ENCODE measurements around the gene LRMDA. TPM values are rescaled to one million over a fixed set of nuclear protein-coding genes. Genes with fewer than 3 reads are reported as not detected.

The LRMDA gene
- total RNA-seq, 4 donors from 2014 or later, result 9.8 to 18.6 (median 15.8) TPM

DNA sequence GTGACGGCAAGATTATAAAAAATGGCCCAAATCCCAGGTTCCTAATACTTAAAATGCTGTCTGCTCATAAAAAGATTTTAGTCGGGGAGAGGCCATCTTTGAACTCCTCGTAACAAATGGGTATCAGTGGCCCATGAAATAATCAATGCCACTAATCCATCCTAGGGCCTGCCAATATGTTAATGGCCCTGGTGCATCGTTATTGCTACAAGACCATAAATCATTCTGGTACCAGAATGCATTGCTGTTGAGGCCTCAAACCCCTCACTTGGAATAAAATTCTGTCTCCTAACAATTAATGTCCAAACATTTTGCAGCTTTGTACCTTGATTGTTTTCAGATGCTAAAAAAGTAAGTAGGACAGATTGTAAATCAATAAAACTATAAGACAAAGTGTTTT is 290.6 kb downstream of the LRMDA start:
- Histone ChIP-seq H3K36me3 (no peaks in the 10 kb centered on the region), H3K27ac (no peak overlapping the region), H3K9me3 (no peaks in the 10 kb centered on the region), H3K4me1 (peaks cover 0 to 3% (median 0%) of the 10 kb centered on the region in 4 donors), H3K27me3 (no peaks in the 10 kb centered on the region), H3K4me3 (no peak overlapping the region)
- no peak for DNase-seq (ENCODE audit: low spot score in 2 of 2)
- TF ChIP-seq, protein P1, sequence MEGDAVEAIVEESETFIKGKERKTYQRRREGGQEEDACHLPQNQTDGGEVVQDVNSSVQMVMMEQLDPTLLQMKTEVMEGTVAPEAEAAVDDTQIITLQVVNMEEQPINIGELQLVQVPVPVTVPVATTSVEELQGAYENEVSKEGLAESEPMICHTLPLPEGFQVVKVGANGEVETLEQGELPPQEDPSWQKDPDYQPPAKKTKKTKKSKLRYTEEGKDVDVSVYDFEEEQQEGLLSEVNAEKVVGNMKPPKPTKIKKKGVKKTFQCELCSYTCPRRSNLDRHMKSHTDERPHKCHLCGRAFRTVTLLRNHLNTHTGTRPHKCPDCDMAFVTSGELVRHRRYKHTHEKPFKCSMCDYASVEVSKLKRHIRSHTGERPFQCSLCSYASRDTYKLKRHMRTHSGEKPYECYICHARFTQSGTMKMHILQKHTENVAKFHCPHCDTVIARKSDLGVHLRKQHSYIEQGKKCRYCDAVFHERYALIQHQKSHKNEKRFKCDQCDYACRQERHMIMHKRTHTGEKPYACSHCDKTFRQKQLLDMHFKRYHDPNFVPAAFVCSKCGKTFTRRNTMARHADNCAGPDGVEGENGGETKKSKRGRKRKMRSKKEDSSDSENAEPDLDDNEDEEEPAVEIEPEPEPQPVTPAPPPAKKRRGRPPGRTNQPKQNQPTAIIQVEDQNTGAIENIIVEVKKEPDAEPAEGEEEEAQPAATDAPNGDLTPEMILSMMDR (IDR thresholded peaks at IDR 0.05), result no peak
- TF ChIP-seq EP300 (IDR thresholded peaks at IDR 0.05) (no peak), POLR2A (IDR thresholded peaks at IDR 0.05) (no peak)
- WGBS, 2 donors, result 85 to 94% methylated on average over 4 of the region's 4 CpGs

DNA sequence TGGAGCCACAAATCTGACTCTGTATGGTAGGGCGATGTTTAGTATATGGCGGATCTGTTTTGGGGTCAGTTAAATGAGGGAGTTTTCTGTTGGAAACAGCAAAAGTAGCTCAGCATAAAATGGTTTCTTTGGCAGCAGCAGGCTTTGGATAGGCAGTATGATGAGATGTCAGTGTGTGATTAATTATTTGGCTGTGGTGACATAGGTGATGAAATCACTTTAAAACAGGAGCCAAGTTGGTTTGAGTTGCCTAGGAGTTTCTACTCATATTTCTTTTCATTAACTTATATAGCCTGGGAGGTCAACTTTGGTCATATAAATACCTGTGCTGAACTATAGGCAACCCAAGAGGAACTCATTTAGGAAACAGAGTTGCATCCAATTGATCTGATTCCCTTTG is 291.2 kb downstream of the LRMDA start:
- no peak for DNase-seq (ENCODE audit: low spot score in 2 of 2)
- H3K4me1 ChIP-seq, result peaks cover 0 to 7% (median 0%) of the 10 kb centered on the region in 4 donors
- no peaks in the 10 kb centered on the region for H3K9me3 ChIP-seq
- H3K4me3 ChIP-seq, result no peak overlapping the region
- 96 to 100% methylated on average over 2 of the region's 2 CpGs for WGBS, 2 donors
- H3K27me3 ChIP-seq, result no peaks in the 10 kb centered on the region
- H3K36me3 ChIP-seq, result no peaks in the 10 kb centered on the region
- no peak overlapping the region for H3K27ac ChIP-seq
- no peak for TF ChIP-seq EP300 (IDR thresholded peaks at IDR 0.05)
- no peak for TF ChIP-seq POLR2A (IDR thresholded peaks at IDR 0.05)
- TF ChIP-seq, protein P1 (IDR thresholded peaks at IDR 0.05), result no peak

DNA sequence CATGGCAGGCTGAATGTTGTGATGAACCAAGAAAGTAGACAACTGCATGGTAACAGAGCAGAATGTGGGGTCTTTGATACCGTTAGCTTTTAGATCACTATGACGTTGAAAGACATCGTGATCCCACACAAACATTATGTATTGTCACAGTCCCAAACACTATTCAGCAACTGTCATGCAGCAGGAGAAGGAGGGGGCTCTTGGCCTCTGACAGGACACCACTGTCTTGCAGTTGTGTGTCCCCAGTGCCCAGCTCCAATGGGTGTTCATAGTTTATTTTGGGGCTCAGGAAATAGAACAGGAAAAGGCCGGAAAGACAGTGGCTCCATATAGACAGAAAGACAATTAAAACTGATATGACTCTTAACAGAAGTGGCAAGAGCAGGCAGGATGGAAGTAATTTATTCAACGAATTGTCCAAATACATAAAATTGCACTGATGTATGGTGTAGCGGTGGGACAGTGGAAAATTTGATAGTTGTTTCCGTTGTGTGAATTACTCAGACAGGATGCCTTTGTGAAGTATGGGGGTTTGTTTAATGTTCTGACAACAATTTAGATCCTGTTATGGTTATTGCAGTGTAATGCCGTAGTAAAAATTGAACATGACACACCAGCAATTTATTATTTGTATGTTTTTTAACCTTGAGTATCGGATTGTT is 292.0 kb downstream of the LRMDA start:
- TF ChIP-seq EP300 (IDR thresholded peaks at IDR 0.05), result no peak
- TF ChIP-seq, protein P1 (IDR thresholded peaks at IDR 0.05), result no peak
- TF ChIP-seq POLR2A (IDR thresholded peaks at IDR 0.05), result no peak
- Histone ChIP-seq H3K27me3 (no peaks in the 10 kb centered on the region), H3K4me1 (peaks cover 0 to 7% (median 0%) of the 10 kb centered on the region in 4 donors), H3K27ac (no peak overlapping the region), H3K9me3 (no peaks in the 10 kb centered on the region), H3K4me3 (no peak overlapping the region), H3K36me3 (no peaks in the 10 kb centered on the region)
- WGBS, 2 donors, result 81 to 87% methylated on average over 9 of the region's 9 CpGs
- no peak for DNase-seq (ENCODE audit: low spot score in 2 of 2)

DNA sequence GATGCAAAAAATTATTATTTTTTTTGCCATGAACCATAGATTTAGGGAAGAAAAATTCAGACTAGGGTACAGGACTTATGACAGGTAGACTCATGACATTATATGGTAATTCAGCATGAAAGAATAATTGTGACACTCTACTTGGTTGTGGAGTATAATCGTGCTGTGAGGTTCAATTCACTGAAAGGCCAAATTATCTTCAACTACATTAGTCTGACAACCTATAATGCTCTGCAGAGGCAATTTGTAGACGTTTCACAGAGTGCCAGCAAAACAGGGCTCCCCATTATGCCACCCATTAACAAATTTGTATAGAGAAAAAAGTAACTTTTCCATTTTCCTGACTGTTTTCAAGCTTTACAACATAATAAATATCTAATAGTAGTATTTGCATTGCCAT is 292.6 kb downstream of the LRMDA start:
- DNase-seq (ENCODE audit: low spot score in 2 of 2), result no peak
- no peaks in the 10 kb centered on the region for H3K36me3 ChIP-seq
- no peak overlapping the region for H3K4me3 ChIP-seq
- peaks cover 0 to 7% (median 0%) of the 10 kb centered on the region in 4 donors for H3K4me1 ChIP-seq
- H3K27me3 ChIP-seq, result no peaks in the 10 kb centered on the region
- 83 to 91% methylated on average over 2 of the region's 2 CpGs for WGBS, 2 donors
- no peaks in the 10 kb centered on the region for H3K9me3 ChIP-seq
- H3K27ac ChIP-seq, result no peak overlapping the region
- TF ChIP-seq, protein P1 (IDR thresholded peaks at IDR 0.05), result no peak
- no peak for TF ChIP-seq EP300 (IDR thresholded peaks at IDR 0.05)
- TF ChIP-seq POLR2A (IDR thresholded peaks at IDR 0.05), result no peak

DNA sequence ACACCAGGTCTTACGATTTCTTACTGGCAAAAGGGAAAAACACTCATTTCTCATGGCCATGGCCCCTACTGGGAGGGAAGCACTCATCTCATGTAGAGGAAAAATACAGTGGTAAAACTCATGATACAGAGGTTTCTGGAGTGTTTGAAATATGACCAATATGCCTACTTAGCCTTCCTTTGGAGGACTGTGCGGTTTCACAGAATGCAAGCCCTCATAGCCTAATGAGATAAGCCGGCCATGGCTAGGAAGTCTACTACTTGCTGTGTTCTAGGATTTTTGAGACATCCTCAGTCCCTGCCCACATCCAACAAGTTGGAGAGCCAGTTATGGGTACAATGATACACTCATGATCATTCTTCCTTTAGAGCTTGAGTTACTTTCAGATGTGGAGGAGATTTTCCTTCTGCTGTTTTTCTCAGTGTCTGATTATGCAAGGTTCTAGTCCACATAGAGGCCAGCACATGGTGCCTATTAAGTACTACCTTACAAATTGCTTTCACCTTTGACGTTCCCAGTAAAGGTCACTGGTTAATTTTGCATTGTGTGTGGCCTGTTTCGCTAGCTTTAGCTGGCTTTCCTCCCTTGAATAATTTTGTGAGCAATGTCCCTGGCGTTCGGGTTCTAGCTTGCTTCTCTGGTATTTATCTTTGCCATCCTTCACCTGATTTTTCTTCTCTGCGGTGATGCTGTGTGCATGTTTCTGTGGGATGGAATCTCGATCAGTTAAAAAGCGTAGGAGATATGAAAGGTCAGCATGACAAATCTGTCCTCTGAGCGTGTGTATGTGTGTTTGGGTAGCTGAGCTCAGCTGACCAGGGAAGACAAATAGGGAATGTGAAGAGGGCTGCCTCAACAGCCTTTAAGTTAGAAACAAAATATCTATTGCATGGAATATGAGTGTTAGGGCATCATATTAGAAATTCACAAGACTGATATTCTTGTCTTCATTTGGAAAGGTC is 295.4 kb downstream of the LRMDA start:
- H3K27ac ChIP-seq, result no peak overlapping the region
- 70 to 82% methylated on average over 11 of the region's 11 CpGs for WGBS, 2 donors
- peaks cover 0 to 7% (median 0%) of the 10 kb centered on the region in 4 donors for H3K4me1 ChIP-seq
- H3K9me3 ChIP-seq, result no peaks in the 10 kb centered on the region
- no peak for TF ChIP-seq EP300 (IDR thresholded peaks at IDR 0.05)
- TF ChIP-seq, protein P1 (IDR thresholded peaks at IDR 0.05), result no peak
- no peak for TF ChIP-seq POLR2A (IDR thresholded peaks at IDR 0.05)
- no peaks in the 10 kb centered on the region for H3K27me3 ChIP-seq
- no peak overlapping the region for H3K4me3 ChIP-seq
- DNase-seq (ENCODE audit: low spot score in 2 of 2), result no peak
- no peaks in the 10 kb centered on the region for H3K36me3 ChIP-seq

Measured in tibial nerve (tissue), 4 donors.